Measurements from ENCODE around the gene RERE.

DNA sequence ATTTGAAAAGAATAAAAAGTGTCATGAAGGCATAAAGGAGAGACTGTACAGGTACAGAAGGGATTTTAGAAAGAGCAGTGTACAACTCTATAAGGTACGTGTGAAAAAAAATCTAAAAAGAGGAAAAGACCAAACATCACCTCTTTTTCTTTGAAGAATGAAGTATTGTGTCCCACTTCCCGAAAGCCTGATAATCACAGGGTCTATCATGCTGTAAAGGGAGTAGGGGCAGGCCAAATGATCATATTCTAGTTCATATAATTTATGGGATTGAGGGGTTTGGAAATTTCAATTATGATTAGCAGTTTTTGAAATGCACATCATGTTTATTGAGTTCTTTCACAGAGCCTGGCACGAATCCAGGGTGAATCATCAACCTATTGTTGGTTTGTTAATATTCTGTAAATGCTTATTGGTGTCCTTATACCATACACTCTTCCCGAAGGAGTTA lies 910 bp upstream of the RERE start:
- TF ChIP-seq ZBTB8A (tag by site-specific recombination; IDR thresholded peaks at IDR 0.05), result no peak
- TF ChIP-seq ZNF350 (tag by site-specific recombination; IDR thresholded peaks at IDR 0.05), result no peak
- no peak for TF ChIP-seq KLF1 (tag by site-specific recombination; IDR thresholded peaks at IDR 0.05)
- TF ChIP-seq ZNF202 (tag by site-specific recombination; IDR thresholded peaks at IDR 0.05; ENCODE audit: borderline replicate concordance), result no peak
- TF ChIP-seq CTCF (tag by site-specific recombination; IDR thresholded peaks at IDR 0.05), result no peak

Measured in HEK293 (cell line).